Fibroblast of pulmonary artery (primary cell): ENCODE data around the gene ILF2.

Experiments used
- DNase-seq: peaks from one replicate; pipeline ENCODE4 v3.0.0-alpha.2; 2010; ENCODE audit warnings: low read depth
- H3K4me3 ChIP-seq: replicated peaks from 2 replicates; pipeline ENCODE4 v1.5.1; 2011; ENCODE audit warnings: low read depth, mild to moderate bottlenecking, control low read depth, low read length, moderate library complexity
- CTCF ChIP-seq: IDR thresholded peaks from 2 replicates; pipeline ENCODE4 v1.5.1; 2011; ENCODE audit warnings: mild to moderate bottlenecking, control low read depth, low read length, inconsistent platforms; ENCODE audit errors: missing control alignments

The ILF2 gene

DNA sequence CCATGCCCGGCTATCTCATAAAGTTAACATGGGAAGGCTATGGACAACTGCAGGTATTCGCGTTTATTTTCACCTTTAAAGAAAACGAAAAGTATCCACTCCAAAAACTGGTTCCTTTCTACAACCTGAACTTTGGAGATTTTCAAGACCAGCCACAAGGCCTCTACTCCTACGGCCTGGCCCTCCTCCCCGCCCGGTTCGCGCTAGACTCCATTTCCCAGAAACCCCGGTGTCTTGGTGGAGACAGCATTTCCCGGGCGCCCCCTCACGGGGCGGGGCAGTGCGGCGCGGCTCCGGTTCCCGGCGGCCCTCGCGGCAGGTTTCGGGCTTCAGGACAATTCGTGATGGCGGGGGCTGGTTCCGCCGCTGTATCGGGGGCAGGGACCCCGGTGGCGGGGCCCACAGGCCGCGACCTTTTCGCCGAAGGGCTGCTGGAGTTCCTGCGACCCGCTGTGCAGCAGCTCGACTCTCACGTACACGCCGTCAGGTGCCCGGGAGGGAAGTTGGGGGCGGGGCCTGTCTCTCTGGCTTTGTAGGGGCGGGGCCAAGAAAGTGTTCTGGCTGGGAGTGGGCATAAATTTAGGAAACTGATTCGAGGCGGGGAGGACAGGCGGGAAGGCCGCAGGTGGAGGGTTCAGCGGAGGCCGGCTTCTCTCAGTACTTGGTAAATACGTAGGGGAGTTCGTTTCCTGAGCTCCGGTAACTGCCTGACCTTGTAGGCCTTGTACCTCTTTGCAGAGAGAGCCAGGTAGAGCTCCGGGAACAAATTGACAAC lies 12.2 kb downstream of the ILF2 start, which contains the start of gene SNAPIN:
TSS of gene SNAPIN (plus strand) at position 304 of the 775 bp plus-strand sequence. CDS start at position 345, 41 bp downstream.
- TF ChIP-seq CTCF, result no peak
- peak within 1 kb of the TSS; percentile 93 for H3K4me3 ChIP-seq
- peak; percentile 86 for DNase-seq

DNA sequence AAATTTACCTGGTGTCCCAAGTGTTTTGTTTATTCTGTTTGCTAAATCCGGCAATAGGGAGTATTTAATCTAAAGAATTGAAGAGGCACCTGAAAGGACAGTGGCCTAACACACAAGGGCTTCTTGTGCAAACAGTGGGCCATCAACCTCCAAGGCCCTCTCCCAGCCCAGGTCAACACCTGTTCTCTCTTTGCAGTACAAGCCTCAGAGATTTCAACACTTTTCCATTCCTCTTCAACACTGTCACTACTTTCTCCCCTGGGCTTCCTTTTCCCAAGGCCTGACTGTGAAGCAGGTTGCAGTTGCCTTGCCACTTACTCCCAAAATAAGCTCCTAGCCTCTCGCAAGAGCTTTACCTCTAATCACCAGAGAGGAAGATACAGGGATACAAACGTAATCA lies 15.5 kb downstream of the ILF2 start:
- H3K4me3 ChIP-seq, result no peak overlapping the region
- DNase-seq, result no peak
- no peak for TF ChIP-seq CTCF

DNA sequence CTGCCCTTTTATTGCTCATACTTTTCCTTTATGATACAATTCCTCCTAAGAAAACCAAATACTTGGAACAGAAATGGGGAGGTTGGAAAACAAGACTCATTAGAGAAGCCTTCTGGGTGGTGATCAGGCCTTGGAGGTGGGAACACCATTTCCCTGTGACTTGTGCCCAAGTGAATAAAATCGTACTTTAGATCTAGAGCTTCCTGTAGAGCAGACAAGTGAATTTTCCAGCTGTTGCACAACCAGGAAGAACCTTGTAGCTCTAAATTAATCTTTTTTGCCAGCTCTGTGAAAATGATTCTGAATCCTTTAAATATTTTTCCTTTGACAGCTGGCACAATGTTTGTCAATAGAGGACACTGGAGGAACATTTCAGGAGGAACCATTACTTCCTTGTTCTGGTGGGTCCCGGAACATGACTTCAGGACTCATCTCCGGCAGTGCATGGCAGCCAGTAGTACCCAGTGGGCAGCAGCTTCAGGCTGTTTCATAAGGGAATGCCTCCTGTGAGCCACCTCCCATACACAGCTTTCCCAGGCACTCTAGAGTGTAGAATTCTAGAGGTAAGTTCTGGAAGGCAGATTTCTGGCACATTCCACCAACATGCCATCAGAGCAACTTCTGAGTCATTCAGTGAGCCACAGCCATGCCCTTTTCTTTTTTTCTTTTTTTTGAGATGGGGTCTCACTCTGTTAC lies 17.8 kb downstream of the ILF2 start:
- peak; percentile 53 for DNase-seq
- H3K4me3 ChIP-seq, result no peak overlapping the region
- no peak for TF ChIP-seq CTCF

DNA sequence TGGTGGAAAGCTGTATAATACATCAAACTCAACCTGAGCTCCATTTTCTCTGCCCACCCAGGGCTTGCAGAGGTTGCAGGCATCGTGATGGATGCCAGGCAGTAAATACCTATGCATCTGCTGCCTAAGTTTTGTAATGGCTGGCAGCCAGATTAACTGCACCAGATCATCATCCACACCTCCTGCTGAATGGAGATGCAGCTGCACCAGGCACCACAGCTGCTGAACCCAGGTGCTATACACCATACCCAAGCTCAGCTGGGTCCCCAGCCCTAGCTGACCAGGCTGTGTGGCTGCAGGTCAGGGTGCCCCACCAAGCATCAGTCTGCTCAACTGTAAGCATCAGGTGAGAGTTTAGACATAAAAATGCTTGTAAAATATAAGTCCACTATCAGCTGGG lies 19.0 kb downstream of the ILF2 start:
- no peak for TF ChIP-seq CTCF
- H3K4me3 ChIP-seq, result no peak overlapping the region
- no peak for DNase-seq

DNA sequence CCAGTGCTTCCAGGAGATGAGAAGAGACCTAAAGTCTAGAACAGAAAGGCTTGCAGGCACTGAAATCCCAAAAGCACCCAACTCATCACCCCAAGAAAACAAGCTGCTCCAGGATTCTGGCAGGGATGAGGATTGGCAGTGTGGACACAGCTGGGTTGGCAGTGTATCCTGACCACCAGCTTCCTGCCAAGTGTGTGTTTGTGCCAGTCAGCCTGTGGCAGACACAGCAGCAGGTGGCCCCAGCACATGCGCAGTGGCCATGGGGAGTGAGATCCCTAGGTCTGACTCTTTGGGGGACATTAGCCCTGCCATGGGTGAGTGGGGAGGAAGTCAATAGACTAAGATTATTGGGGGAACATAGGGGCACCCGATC lies 20.9 kb downstream of the ILF2 start:
- no peak for DNase-seq
- H3K4me3 ChIP-seq, result no peak overlapping the region
- no peak for TF ChIP-seq CTCF

GRCh38 chr1:153649137-153649862 lies 21.5 kb downstream of the ILF2 start:
- DNase-seq, result no peak
- H3K4me3 ChIP-seq, result no peak overlapping the region
- no peak for TF ChIP-seq CTCF
